NCI-H1048 (cell line): Measurements from ENCODE around the gene TNFRSF8.

Experiments used
- DNase-seq: peaks from one replicate; lab custom pipeline; 2025; lab: John Stamatoyannopoulos, UW

Gene TNFRSF8

DNA sequence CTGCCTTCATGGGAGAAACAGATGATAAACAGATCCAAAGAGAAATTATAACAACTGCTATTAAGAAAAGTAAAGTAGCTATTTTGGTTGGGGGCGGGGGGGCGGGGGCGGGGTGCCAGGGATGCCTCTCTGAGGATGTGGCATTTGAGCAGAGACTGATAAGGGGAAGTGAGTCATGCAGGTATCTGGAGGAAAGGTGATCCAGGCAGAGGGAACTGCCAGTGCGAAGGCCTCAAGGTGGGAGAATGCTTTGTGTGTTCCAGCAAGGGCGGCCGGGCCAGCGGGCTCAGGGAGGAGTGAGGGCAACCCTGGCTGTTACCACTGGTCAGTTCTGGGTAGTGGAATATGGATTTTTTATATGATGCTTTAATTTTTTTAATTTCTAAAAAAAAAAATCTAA lies 96.7 kb downstream of the TNFRSF8 start:
- DNase-seq = no peak

DNA sequence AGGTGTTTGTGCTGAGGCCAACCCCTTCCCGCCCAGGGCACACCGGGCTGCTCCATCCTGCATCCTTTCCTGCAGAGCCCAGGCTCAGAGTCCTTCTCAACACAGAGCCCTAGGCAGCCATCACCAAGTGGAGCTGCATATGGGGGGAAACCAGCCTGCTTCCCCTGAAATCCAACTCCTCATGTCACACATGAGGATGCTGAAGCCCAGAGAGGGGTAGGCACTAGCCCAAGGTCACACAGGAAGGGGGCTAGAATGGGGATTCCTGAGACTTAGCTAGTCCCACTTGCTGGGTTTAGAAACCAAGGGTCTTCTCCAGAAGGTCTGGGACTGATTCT lies 98.2 kb downstream of the TNFRSF8 start:
- no peak for DNase-seq

- DNase-seq = no peak
Observed at GRCh38 chr1:12161662-12162458, 98.8 kb downstream of the TNFRSF8 start.

DNA sequence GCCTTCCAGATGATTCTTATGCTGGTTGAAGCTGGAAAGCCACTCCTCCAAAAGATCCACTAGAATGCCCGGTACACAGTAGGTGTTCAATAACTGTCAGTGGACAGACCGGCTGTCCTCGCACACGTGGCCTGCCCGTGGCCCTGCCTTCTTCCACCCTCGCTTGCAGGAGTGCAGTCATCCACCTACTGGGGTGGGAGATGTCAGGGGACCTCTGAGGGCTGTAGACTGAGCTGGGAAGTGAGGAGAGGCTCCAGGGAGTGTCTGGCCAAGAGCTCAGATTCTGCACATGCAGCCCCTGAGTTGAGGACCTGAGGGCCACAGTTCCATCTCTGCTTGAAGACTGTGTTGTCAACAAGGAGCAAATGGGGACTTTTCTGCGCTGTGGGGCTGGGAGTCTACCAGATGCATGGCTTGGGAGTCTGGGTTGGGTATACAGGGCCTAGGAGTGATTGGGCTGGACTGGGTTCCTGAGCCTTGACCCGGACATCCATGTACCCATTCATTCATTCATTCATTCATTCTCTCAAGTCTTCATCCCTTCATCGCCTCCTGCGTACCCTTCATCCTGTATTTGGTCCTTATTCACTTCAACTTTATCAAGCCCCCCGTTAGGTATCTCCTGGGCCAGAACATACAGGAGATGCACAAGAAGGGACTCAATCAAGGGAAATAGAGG lies 99.5 kb downstream of the TNFRSF8 start:
- DNase-seq = no peak

DNA sequence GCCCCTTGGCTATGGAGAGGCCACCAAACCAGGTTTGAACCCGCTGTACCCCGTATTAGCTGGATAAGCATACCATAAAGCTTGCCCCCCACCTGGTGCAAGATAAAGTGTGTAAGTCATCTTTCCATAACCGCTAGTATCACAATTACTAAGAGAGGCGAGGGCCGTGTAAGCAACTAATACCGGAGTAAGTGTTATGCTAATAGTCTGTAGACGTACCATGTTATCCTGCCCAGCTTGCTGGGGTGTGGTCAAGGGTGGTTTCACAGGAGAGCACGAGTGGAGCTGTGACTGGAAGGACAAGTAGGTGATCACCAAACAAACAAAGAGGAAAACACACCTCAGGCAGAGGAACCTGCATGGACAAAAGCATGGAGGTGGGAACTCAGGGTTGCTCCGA lies 100.1 kb downstream of the TNFRSF8 start:
- no peak for DNase-seq

DNA sequence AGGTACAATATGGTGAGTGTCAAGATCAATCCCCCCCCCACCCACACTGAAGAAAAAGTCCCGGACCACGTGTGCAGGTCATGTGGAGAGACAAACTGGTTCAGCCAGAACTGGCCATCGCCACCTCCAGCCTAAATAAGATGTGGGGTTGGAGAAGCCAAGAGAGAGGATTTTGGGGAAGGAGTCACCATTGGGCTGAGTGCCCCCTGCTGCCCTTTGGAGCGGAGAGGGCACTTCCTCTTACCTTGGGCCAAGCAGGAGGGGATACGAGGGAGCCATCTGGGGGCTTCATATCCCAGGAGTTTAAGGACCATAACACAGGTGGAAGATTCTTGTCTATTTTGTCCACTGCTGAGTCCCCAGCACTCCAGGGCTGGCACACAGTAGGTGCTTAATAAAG lies 101.1 kb downstream of the TNFRSF8 start:
- no peak for DNase-seq

DNA sequence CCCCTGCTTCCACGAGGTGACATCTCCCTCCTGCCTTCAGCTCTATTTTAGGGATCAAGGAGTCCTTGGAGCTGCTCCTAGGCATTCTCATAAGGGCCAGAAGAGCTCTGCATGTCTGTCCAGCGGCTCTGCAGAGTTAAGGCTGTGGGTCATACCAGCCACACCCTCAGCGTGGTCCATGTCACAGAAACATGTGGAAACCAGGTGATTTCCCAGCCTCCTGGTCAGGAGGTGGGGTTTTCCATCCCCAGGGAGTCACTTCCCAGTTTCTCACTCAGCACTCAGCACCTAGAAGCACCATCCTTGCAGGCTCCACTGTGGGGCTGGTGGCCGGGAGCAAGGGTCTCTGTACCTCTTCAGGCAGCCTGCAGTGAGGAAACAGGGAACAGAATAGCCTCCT lies 102.2 kb downstream of the TNFRSF8 start:
- DNase-seq = no peak

GRCh38 chr1:12166834-12167492 lies 103.9 kb downstream of the TNFRSF8 start, which contains the start of gene TNFRSF1B:
TNFRSF1B (plus strand) TSS chr1:12166991; CDS start chr1:12167092, 101 bp downstream.
- DNase-seq = no peak

DNA sequence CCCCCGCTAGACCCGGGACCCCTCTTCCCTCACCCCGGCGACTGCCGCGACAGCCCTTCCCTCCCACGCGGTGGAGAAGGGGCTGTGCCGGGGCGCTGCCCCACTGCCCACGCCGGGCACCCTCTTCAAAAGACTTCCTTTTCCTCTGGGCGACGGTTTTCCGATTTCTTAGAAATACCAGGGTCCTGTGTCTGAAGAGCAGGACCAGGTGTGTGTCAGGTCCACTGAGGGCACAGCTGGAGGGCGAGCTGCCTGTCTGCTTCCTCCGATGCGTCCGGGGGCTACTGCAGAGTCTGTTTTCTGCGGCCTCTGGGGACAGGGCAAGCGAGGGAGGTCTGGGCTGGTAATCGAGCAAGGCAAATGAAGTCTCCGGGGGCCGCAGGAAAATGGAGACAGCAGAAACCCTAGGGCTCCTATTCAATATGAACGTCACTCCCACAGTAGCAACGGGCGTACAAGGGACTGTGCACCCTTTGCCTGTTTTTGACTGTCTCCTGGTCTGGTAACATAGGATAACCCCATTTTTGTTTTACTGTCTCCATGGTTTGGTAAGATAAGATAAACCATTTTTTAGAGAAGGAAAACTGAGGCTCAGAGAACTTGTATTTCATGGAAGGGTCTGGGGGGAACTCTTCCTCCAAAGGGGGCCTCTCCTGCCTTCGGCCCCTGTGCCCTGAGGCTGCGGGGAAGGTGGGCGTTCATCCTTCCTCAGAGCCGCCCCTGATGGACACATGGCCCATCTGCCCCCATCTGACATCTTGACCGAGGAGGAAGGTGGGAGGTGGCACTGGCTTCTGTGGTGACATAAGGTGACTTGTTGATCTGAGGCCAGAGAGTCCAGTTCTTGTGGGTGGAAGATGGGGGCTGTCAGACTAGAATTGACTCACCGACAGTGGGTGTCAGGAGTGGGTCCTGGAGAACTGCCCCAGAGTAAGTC lies 104.7 kb downstream of the TNFRSF8 start:
- DNase-seq = no peak

- no peak for DNase-seq
Observed at GRCh38 chr1:12168451-12169160, 105.5 kb downstream of the TNFRSF8 start.

- DNase-seq = no peak
Observed at GRCh38 chr1:12169442-12170135, 106.5 kb downstream of the TNFRSF8 start.

DNA sequence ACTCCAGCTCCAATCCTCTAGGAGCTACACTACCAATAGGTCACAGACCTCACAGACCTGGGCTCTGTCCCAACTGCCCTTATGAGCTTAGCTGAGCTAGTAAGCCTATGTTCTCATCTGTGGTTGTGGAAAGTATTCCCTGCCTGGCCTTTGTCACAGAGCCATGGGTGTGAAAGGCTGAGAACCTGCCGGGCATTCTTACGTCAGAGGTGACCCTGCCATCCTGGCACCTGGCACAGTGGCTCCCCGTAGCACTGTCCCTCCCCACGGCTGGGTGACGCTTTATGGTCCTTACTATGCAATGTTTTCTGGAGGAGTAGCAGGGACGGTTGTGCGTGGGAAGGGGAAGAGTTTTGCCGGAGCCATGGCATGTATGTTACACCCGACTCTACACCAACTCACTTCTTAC lies 107.2 kb downstream of the TNFRSF8 start:
- DNase-seq = no peak

- DNase-seq = no peak
Observed at GRCh38 chr1:12171206-12172041, 108.3 kb downstream of the TNFRSF8 start.

DNA sequence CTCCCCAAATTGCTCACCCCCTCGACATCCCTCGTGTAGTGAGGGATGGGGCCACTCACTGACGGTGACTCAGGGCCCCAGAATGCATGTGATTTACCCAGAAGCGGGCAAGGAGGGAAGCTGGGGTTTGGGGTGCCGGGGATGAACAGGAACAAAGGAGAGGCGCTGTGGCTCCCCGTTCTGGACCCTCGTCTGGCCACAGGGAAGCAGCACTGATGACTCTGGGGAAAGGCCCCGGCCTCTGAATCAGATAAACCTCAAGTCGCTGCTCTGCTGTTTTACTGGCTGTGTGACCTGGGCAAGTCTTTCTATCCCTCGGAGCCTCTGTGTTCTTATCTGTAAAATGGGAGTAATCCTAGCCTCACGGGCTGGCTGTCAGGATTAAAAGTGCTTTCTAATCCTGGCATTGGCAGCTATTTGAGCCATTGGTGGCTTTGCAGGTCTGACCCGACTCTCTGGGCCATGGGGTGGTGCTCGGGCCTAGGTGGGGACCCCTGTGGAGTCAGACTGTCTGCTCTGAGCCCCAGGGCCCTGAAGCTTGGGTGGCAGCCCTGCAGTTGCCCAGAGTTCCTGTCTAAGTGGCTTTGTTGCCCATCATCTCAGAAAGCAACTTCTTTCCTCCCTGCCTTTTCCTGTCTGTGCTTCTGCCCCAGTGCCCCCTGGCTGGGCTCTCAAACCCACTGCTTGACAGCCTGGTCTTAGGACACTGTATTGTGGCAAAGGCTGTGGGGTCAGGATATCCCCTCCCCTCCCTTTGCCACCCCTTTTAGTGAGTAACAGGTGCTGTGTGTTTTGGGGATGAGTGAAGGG lies 109.1 kb downstream of the TNFRSF8 start:
- no peak for DNase-seq

- DNase-seq = no peak
Observed at GRCh38 chr1:12173041-12173509, 110.0 kb downstream of the TNFRSF8 start.

DNA sequence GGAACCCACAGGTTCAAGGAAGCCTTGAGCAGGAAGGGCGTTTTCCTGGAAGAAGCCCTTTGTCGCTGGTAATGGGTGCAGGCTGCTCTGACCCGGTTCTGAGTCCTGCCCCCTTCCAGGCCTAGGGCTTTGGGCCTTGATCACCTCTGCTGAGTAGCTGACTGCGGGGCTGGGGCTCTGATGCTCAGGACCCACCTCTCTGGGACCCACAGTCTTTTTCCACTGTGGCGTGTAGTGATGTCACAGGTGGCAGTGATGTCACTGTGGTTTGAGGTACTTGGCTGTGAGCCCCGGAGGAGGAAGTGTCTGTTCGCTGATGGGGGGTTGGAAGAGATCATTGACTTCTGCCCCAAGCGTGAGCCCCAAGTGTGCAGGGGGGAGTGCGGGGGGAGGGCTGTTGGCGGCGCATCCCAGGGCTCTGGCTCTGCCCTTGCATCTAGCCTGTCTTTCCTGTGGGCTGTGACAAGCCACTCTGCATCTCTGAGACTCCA lies 110.6 kb downstream of the TNFRSF8 start:
- no peak for DNase-seq

DNA sequence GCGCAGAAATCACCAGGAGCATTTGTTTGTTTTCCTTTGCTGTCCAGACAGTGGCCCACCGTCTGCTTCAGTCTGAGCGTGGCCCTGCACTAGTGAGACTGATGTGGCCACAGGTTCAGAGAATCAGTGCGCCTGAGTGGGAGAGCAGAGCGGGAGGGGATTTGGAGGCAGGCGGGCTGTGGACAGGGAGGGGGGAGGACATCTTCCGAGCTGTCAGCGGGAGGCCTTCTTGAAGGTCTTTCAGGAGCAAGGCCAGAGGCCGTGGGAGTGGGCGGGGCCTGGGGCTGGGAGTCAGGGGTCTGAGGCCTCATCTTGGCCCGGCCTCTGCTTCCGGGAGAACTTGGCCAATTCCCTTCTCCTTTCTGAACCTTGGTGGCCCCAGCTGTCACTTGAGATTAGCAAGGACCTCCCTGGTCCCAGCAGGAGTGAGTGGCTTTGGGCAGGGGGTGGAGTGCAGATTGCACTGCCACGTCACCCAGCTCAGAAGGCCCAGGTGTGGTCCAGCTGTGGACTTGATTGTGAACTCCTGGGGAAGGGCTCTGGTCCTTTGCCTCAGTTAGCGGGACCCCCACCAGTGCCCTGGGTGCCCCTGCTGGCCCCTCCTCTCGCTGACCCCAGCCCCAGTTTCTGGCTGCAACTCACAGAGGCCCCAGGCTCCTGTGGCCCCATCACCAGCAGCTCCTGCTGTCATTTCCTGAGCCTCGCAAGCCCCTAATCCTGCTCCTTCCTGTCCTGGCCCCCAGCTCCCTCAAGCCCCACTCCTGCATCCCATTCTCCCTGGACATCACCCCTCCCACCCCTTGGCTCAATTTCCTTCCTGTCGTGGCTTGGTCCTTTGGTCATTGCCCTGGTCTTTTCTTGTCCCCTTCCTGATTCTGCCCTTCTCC lies 112.1 kb downstream of the TNFRSF8 start:
- DNase-seq = no peak
